GM19023 (cell line): Measurements from ENCODE around the gene MYO1A.

Source experiments
- ATAC-seq: cut with Tn5 transposase; IDR thresholded peaks from one replicate; pipeline ENCODE4 v1.9.1; 2021; ENCODE audit warnings: mild to moderate bottlenecking, moderate library complexity; ENCODE audit not compliant: unreplicated experiment

MYO1A gene

GRCh38 chr12:57049890-57050289 lies at the start of gene MYO1A:
TSS of gene MYO1A (minus strand) at chr12:57050129. CDS start at chr12:57048323, 1,806 bp downstream.
- ATAC-seq = no peak

GRCh38 chr12:57099047-57099714 lies 49.3 kb upstream of the MYO1A start:
- ATAC-seq = no peak

GRCh38 chr12:57098546-57098945 lies 48.6 kb upstream of the MYO1A start:
- ATAC-seq = no peak

- ATAC-seq = no peak
Observed at GRCh38 chr12:57097554-57097835, 47.6 kb upstream of the MYO1A start.

DNA sequence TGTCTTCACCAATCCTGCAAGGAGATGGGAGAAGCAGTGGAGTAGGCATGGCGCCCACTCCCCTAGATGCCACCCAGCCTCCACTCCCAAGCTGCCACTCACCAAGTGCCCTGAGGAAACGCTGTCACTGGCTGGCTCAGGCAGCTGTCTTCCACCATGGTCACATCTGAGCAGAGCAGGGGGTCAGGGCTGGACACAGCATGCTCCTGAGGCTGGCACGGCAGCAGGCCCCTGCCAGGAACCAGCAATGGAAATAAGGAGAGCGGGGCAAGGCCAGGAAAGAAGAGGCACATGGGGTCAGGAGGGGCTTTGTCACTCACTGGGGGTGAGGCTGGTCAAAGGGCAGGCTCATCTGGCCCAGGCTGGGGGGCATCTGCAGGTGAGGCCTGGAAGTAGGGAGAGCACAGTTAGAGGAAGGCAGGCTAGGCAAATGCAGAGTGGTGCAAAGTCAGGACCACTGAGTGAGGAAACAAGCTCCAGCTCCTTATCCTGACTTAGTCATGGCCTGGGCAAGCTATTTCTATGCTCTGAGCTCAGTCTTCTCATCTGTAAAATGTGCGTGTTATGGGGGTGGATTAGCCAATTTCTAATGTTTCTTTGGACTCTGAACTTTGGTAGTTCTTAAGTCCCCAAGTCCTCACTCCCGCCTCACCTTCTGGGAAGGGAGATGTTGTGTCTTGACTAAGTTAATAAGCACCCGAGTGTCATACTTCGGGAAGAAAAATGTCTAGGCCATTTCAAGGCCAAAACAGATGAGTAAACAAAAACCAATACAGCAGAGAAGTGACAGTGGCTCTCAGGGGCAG lies 47.0 kb upstream of the MYO1A start:
- no peak for ATAC-seq

DNA sequence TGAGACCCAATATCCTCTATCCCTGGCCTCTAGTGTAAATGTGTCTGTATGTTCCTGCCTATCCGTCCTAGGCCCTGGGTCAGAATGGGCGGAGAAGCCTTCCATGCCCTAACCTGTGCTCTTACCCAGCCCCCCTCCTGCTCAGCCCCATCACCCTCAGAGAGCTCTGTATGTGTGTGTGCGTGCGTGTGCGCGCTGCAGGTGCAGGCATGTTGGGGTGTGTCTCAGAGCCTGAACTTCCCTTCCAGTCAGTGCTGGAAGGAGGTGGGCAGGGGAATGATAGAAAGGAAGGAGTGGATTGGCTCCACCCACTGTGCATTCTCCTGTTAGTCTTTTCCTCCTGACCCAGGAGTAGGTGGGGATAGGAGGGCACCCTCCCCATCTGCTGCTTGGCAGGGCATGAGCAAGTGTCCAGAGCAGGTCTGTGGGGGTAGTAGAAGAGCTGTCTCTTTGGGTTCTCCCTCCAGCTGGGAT lies 46.2 kb upstream of the MYO1A start:
- no peak for ATAC-seq

DNA sequence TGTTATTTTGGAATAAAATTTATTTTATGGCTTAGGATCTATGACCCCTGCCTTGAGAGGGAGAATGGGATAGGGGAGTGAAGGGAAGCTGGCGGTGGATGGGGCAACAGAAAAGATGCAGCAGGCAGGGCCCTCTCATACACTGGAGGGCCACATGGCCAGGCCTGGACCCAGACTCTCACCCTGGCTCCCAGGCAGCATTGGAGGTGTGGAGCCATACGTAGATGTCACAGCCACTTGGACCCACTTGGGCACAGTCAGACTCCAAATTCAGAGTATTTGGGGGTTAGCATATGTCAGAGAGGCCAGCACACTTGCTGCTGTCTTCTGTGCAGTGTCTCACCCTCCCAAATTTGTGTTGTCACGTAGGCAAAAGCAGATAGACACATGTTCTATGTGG lies 45.5 kb upstream of the MYO1A start:
- ATAC-seq = no peak

DNA sequence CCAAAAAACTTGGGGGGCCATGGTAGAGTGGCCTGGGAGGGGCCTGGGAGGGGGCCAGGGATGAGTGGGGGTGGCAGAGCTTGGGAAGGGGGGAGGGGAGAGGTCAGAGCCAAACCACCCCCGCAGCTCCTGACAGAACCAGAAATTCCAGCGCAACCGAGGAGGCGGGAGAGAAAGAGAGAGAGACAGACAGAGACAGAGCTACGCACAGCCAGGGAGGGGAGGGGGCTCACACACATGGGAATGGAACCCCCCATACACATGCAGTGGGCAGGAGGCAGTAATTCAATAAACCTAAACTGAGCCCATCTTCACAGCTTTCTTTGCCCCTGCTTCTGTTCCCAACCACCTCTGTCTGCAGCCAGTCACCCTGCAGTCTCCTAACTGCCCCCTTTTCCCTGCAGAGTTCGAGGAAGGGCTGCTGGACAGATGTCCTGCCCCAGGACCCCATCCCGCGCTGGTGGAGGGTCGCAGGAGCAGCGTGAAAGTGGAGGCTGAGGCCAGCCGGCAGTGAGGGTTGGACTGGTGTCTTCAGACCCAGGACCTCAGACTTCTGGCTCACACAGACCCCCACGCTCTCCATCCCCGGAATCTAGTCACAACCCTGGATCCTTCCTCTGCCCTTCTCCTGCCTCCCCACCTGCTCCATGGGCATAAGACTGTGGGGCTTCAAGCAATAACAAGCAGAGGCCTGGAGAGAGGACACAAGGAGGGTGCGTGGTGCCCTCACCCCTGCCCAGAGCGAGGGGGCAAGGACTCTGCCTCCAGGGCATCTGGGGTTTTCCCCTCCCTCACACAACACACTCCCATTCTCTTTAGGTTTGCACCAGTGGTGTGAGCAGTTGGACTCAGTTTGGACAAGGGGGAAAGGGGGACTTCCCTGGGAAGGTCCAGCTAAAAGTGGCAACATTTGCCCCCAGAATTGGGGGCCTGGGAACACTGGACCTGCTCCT lies 44.6 kb upstream of the MYO1A start:
- ATAC-seq = no peak

- no peak for ATAC-seq
Observed at GRCh38 chr12:57093415-57094207, 43.7 kb upstream of the MYO1A start.

GRCh38 chr12:57092876-57093414 lies 43.0 kb upstream of the MYO1A start:
- ATAC-seq = no peak

DNA sequence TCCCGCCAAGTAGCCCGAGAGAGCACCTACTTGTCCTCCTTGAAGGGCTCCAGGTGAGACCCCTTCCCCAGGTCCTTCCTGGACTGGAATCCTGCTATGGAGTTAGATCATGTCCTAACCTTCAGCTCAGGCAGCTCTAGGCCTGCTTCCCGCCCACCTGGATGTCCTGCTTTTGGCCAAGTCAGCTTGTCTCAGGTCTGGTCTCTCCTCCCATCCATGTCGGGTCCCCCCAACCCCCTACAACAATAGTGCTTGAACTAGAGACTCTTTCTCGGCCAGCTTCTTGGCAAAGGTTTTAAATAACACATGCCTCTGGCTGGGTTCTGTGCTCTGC lies 42.6 kb upstream of the MYO1A start:
- ATAC-seq = no peak

- no peak for ATAC-seq
Observed at GRCh38 chr12:57091638-57092528, 42.0 kb upstream of the MYO1A start.

DNA sequence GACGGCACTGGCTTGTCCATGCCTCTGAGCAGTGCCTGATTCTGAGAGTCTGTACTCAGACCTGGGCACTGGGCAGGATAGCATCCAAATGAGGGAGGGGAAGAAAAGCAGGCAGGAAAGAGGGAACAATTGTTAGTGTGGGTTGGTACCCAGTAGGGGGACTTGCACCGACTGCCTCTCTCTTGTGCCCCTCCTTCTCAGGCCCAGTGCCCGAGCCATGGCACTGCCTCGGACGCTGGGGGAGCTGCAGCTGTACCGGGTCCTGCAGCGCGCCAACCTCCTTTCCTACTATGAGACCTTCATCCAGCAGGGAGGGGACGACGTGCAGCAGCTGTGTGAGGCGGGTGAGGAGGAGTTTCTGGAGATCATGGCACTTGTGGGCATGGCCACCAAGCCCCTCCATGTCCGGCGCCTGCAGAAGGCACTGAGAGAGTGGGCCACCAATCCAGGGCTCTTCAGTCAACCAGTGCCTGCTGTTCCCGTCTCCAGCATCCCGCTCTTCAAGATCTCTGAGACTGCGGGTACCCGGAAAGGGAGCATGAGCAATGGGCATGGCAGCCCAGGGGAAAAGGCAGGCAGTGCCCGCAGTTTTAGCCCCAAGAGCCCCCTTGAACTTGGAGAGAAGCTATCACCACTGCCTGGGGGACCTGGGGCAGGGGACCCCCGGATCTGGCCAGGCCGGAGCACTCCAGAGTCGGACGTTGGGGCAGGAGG lies 41.2 kb upstream of the MYO1A start:
- ATAC-seq = no peak

- no peak for ATAC-seq
Observed at GRCh38 chr12:57090490-57090889, 40.6 kb upstream of the MYO1A start.

DNA sequence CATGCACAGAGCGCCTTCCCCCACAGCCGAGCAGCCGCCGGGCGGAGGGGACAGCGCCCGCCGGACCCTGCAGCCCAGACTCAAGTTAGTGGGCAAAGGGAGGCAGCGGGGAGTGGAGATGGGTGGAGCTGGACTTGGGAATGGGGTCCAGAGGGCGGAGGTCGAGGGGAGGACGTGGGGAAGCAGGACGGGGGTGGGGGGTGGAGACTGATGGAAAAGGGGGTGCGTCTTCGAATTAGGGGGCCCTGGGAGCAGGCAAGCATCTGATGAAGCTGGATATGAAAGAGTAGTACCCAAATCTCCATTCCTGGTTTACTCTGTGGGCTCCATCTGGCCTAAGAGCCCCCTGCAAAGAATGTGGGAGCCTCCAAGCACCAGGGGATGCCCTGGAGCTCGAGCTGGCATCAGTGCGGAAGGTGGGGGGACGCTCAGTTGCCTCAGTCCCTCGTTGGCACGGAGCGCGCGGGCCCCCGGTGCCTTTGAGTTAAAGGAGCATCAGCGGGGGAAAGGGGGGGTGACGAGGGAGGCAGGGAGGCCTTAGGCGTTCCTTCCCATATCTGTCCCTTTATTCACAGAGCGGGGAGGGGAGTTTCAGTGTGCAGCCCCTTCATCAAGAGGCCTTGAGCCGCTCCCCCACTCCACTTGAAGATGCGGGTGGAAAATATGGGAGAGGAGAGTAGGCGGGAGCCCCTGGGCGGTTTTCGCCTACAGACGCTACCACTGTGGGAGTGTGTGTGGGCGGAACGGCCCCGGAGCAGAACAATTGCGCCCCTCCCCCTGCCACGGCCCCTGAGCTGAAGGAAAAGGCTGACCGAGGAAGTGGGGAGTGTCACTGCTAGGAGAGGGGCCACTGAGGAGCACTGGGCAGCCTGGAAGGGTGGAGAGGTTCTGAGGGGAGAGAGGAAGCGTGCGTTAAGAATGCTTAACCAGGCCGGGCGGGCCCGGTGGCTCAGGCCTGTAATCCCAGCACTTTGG lies 39.6 kb upstream of the MYO1A start:
- ATAC-seq = no peak

DNA sequence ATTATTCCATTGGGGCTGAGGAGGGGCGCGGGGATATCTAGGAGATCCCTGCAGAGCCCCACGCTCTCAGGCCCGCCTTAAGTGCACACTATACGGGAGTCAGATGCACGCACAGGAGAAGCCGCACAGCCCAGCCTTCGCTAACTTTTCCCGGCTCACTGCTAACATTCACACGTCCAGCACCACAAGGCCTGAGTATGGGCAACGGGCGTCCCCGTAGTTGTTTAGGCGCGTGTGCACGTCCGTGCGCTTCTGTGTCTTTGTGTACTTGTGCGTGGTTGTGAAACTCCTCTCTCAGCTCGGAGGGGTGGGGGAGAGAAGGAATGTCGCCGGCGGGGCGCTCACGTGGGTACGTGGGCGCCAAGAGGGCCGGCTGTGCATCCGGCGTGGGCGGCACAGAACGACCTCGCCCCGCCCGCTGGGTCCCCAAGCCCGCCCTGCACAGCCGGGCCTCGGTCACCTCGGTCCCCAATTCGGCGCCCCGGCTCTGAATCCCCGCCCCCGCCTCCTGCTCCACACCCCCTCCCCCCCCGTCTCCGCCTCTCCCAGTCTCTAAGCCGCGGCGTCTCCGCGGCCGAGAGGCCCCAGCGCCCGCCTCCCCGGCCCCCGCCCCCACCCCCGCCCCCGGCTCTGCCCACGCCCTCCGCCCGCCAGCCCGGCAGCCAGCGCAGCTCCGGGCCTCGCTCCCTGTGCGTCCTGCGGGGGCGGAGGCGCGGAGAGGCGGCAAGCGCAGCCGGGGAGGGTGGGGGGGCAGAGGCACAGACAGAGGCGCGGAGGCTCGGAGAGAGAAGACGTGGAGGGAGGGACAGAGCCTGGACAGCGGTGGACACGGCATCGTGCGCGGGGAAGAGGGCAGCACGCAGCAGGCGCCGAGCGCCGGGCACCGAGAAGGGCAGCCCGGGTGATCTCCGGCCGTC lies 38.7 kb upstream of the MYO1A start, which contains the start of gene NAB2:
Gene NAB2, plus strand, starts transcription at position 761 of the 917 bp plus-strand sequence. CDS start 158 bp downstream, outside the sequence.
- peak; percentile 59 for ATAC-seq
